BLaER1 treated with 17β-estradiol and CSF1 and Interleukin-3, amounts not matched to agents 10 nM and 100 nM (cell line): ENCODE results near the gene PLPP1.
A peak's percentile ranks its signal among the peaks of the same experiment; 100 is the strongest.

Source experiments
- H3K27ac ChIP-seq, 11 experiments: shearing (Covaris generic); formaldehyde crosslinking; 2 replicates each; pipeline ENCODE4 v1.8.1; 2022
- H3K27me3 ChIP-seq, 11 experiments: shearing (Covaris generic); formaldehyde crosslinking; 2 replicates each; pipeline ENCODE4 v1.8.1; 2022
- H3K36me3 ChIP-seq, 11 experiments: shearing (Covaris generic); formaldehyde crosslinking; 2 replicates each; pipeline ENCODE4 v1.8.1; 2022
- H3K4me1 ChIP-seq, 10 experiments: shearing (Covaris generic); formaldehyde crosslinking; 2 replicates each; pipeline ENCODE4 v1.8.1; 2022
- H3K4me2 ChIP-seq, 11 experiments: shearing (Covaris generic); formaldehyde crosslinking; 2 replicates each; pipeline ENCODE4 v1.8.1; 2022
- H3K4me3 ChIP-seq, 10 experiments: shearing (Covaris generic); formaldehyde crosslinking; 2 replicates each; pipeline ENCODE4 v1.8.1; 2022
- H3K9ac ChIP-seq, 11 experiments: shearing (Covaris generic); formaldehyde crosslinking; 2 replicates each; pipeline ENCODE4 v1.8.1; 2022
- H3K9me3 ChIP-seq, 11 experiments: shearing (Covaris generic); formaldehyde crosslinking; replicated peaks in 1 of 11; 2 replicates each; pipeline ENCODE4 v1.8.1; 2022
- H4K20me1 ChIP-seq, 11 experiments: shearing (Covaris generic); formaldehyde crosslinking; 2 replicates each; pipeline ENCODE4 v1.8.1; 2022
- Cebpa-rat ChIP-seq, 11 experiments: shearing (Covaris generic); IDR thresholded peaks; 2 replicates each; pipeline ENCODE4 v1.8.1; 2022

The PLPP1 gene

DNA sequence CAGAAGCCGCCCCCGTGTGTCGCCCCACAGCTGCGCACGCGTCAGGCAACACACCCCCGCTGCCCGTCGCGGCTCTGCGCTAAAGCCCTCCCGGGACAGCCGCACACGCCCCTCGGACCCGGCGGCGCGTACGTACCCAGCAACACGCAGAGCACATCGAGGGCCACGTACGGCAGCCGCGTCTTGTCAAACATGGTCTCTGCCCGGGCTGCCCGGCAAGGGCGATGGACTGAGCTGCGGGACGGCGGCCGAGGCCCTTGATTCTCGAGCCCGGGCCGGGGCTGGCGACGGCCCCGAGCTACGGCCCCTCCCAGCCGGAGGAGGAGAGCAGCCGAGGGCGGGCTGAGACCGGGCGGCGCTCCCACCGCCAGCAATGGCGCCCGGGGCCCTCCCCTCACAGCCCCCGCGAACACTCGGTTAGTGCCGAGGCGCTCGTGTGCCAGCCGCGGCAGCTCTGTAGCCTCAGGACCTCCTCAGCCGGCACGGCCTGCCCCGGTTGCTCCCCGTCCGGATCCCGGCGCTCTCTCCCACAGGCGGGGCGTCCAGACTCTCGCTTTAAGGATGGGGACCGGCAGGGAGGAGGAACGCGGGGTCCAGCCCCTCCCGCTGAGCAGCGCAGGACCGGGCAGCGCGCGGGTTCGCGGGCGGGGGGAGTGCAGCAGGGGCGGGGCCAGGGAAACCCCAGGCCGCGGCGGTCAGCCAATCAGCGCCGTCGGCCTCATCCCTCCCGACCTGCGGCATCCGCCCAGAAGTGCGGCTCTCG lies at the start of gene PLPP1:
Gene PLPP1 (minus strand): TSS at position 529 of the 763 bp plus-strand sequence. CDS start 335 bp downstream, at position 194.
- peak within 1 kb of the TSS; percentile 26 to 87 (median 78); a peak in 21 of 22 replicates for H3K27ac ChIP-seq
- peaks cover 0 to 5% (median 0%) of the 10 kb centered on the region in 11 experiments; a peak in 2 of 22 replicates for H3K27me3 ChIP-seq
- TF ChIP-seq Cebpa-rat (IDR thresholded peaks at IDR 0.05): no peak
- H3K4me1 ChIP-seq: peaks cover 0 to 24% (median 19%) of the 10 kb centered on the region in 10 experiments; a peak in 17 of 20 replicates
- peaks cover 0 to 3% (median 0%) of the 10 kb centered on the region in 11 experiments; a peak in 1 of 22 replicates for H4K20me1 ChIP-seq
- H3K4me3 ChIP-seq: peak within 1 kb of the TSS; percentile 70 to 93 (median 82)
- no peaks in the 10 kb centered on the region for H3K36me3 ChIP-seq
- peak within 1 kb of the TSS; percentile 80 to 97 (median 91) for H3K4me2 ChIP-seq
- peak within 1 kb of the TSS; percentile 79 to 91 (median 85) for H3K9ac ChIP-seq
- H3K9me3 ChIP-seq: no peaks in the 10 kb centered on the region

DNA sequence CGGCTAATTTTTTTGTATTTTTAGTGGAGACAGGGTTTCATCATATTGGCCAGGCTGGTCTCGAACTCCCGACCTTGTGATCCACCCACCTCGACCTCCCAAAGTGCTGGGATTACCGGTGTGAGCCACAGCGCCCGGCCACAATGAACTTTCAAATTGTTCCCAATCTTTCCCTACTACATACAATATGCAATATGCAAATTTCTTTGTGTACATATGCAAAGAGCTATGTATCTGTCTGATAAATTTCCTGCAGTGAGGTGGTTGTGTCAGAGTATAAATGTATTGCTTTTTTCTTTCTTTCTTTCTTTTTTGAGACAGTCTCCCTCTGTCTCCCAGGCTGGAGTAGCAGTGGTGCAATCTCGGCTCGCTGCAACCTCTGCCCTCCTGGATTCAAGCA lies 48.8 kb upstream of the PLPP1 start:
- H3K27ac ChIP-seq: no peak overlapping the region
- no peaks in the 10 kb centered on the region for H3K27me3 ChIP-seq
- H3K36me3 ChIP-seq: no peaks in the 10 kb centered on the region
- no peaks in the 10 kb centered on the region for H4K20me1 ChIP-seq
- H3K4me3 ChIP-seq: no peak overlapping the region
- H3K4me1 ChIP-seq: peaks cover 4 to 12% (median 5%) of the 10 kb centered on the region in 10 experiments; a peak in 9 of 20 replicates
- H3K9ac ChIP-seq: no peak overlapping the region
- no peak overlapping the region for H3K4me2 ChIP-seq
- TF ChIP-seq Cebpa-rat (IDR thresholded peaks at IDR 0.05): no peak
- no peaks in the 10 kb centered on the region for H3K9me3 ChIP-seq

DNA sequence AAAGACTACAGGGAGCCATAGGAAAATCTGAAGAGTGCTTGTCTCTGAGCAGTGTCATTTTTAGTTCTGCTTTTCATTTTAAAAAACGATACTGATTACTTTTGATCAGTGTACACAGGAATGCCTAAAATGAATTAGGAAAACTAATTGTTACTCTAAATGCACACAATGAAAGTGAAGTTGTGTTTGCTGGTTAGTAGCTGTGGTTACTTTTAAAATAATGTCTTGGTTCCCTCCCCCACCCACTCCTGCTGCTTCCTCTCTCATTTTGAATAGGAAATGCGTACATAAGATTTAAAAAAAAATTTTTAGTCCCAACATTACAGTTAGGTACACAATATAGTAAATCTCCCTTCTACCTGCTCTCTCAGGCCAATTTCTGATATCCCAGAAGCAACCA lies 47.5 kb upstream of the PLPP1 start:
- Histone ChIP-seq H3K4me2 (peak overlapping the region in 8 of 11 experiments; percentile 14 to 76 (median 38); a peak in 13 of 22 replicates), H3K9me3 (no peaks in the 10 kb centered on the region), H3K4me1 (peaks cover 4 to 12% (median 5%) of the 10 kb centered on the region in 10 experiments; a peak in 9 of 20 replicates), H3K4me3 (no peak overlapping the region), H4K20me1 (no peaks in the 10 kb centered on the region), H3K27me3 (no peaks in the 10 kb centered on the region), H3K36me3 (no peaks in the 10 kb centered on the region), H3K9ac (peak overlapping the region in 2 of 11 experiments; percentile 5 to 34; a peak in 1 of 22 replicates), H3K27ac (0 out of 22 replicates have a peak overlapping the region, but pooled peaks of 1 of the 11 experiments have one; percentile 5)
- TF ChIP-seq Cebpa-rat (IDR thresholded peaks at IDR 0.05): no peak

DNA sequence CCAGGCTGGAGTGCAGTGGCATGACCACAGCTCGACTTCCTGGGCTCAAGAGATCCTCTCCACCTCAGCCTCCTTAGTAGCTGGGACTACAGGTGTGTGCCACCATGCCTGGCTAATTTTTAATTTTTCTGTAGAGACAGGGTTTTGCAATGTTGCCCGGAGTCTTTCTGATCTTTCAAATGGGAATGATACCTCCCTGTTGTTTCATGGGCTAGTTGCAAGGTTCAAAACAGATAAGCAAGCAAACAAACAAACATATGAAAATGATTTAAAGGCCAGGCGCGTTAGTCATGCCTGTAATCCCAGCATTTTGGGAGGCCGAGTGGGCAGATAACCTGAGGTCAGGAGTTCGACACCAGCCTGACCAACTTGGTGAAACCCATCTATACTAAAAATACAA lies 45.3 kb upstream of the PLPP1 start:
- Histone ChIP-seq H3K4me3 (no peak overlapping the region), H3K27ac (no peak overlapping the region), H3K4me2 (no peak overlapping the region), H3K36me3 (no peaks in the 10 kb centered on the region), H4K20me1 (no peaks in the 10 kb centered on the region), H3K9ac (no peak overlapping the region), H3K27me3 (no peaks in the 10 kb centered on the region), H3K4me1 (peaks cover 4 to 12% (median 5%) of the 10 kb centered on the region in 10 experiments; a peak in 9 of 20 replicates), H3K9me3 (no peaks in the 10 kb centered on the region)
- TF ChIP-seq Cebpa-rat (IDR thresholded peaks at IDR 0.05): no peak

DNA sequence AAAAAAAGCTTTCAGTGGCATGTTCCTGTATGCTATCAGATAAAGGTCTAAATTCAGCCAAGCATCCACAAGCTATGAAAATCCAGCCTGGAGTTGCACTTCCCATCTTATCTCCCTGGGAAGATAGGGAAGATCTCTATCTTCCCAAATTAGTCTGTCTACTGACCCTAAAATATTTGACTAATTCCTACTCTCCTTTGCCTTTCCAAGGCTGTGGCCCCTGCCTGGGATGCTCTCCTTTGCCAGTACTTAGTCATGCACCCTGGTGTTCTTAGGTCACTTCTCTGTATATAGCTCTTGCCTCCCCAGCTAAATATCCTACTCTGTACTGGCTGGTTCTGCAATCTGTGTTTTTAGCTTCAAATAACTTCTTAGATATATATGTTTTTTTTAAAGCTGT lies 44.0 kb upstream of the PLPP1 start:
- no peaks in the 10 kb centered on the region for H3K9me3 ChIP-seq
- no peaks in the 10 kb centered on the region for H4K20me1 ChIP-seq
- no peaks in the 10 kb centered on the region for H3K36me3 ChIP-seq
- H3K27ac ChIP-seq: no peak overlapping the region
- no peak overlapping the region for H3K9ac ChIP-seq
- H3K4me1 ChIP-seq: peaks cover 4 to 12% (median 5%) of the 10 kb centered on the region in 10 experiments; a peak in 9 of 20 replicates
- no peak for TF ChIP-seq Cebpa-rat (IDR thresholded peaks at IDR 0.05)
- H3K27me3 ChIP-seq: no peaks in the 10 kb centered on the region
- H3K4me2 ChIP-seq: no peak overlapping the region
- H3K4me3 ChIP-seq: no peak overlapping the region

DNA sequence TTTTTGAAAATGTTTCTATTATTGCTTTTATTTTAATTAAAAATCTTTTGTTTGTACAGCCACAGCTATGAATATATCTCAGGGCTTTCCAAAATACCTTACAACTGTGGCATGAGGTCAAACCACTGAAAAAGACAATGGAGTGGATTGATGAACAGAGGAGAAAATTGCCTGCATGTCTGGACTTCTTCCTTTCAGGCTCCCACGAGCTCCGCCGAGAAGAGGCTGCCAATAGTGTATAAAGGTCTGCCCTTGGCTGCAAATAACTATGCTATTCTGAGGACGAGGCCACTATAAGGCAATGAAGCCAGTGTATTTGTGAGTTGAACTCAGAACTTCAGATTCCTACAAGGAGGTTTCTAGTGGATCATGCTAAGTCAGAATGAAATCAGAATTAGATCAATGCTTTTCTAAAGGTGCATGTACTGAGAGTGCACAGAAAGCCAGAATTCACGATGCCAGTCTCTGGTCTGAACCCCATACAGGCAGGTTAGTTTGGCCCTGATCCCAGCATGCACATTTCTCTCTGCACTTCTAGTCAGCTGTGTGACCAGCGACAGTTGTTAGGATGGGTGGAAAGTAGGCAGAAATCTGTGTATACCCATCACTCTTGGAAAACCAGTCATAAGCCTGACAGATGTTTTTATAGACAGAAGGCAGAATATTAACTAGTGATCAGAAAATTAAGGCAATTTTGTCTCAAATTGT lies 42.7 kb upstream of the PLPP1 start:
- no peak overlapping the region for H3K9ac ChIP-seq
- no peaks in the 10 kb centered on the region for H3K27me3 ChIP-seq
- H3K4me2 ChIP-seq: no peak overlapping the region
- no peak overlapping the region for H3K4me3 ChIP-seq
- TF ChIP-seq Cebpa-rat (IDR thresholded peaks at IDR 0.05): no peak
- H3K9me3 ChIP-seq: no peaks in the 10 kb centered on the region
- no peaks in the 10 kb centered on the region for H3K36me3 ChIP-seq
- H4K20me1 ChIP-seq: no peaks in the 10 kb centered on the region
- peaks cover 4 to 11% (median 4%) of the 10 kb centered on the region in 10 experiments; a peak in 9 of 20 replicates for H3K4me1 ChIP-seq
- no peak overlapping the region for H3K27ac ChIP-seq

DNA sequence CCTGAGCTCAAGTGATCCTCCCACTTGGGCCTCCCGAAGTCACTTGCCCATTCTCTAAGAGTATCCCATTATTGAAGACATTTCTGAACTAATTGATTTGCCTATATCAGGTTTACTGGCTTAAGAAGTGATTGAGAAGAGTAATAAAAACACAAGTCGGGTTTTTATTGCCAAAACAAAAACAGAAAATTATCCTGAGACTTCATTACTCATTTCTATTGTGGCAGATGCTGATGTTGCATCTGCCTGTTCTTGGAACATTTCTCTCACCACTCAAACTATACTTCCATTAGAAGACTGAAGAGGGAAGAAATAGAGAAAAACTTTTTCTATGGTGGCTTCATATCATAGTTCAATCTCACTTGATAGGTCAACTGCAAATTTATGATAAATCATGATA lies 41.9 kb upstream of the PLPP1 start:
- no peak overlapping the region for H3K4me2 ChIP-seq
- H3K9ac ChIP-seq: no peak overlapping the region
- H3K27me3 ChIP-seq: no peaks in the 10 kb centered on the region
- H3K4me3 ChIP-seq: no peak overlapping the region
- H4K20me1 ChIP-seq: no peaks in the 10 kb centered on the region
- TF ChIP-seq Cebpa-rat (IDR thresholded peaks at IDR 0.05): no peak
- H3K9me3 ChIP-seq: no peaks in the 10 kb centered on the region
- peaks cover 0 to 3% (median 0%) of the 10 kb centered on the region in 10 experiments; a peak in 4 of 20 replicates for H3K4me1 ChIP-seq
- H3K27ac ChIP-seq: no peak overlapping the region
- H3K36me3 ChIP-seq: no peaks in the 10 kb centered on the region

DNA sequence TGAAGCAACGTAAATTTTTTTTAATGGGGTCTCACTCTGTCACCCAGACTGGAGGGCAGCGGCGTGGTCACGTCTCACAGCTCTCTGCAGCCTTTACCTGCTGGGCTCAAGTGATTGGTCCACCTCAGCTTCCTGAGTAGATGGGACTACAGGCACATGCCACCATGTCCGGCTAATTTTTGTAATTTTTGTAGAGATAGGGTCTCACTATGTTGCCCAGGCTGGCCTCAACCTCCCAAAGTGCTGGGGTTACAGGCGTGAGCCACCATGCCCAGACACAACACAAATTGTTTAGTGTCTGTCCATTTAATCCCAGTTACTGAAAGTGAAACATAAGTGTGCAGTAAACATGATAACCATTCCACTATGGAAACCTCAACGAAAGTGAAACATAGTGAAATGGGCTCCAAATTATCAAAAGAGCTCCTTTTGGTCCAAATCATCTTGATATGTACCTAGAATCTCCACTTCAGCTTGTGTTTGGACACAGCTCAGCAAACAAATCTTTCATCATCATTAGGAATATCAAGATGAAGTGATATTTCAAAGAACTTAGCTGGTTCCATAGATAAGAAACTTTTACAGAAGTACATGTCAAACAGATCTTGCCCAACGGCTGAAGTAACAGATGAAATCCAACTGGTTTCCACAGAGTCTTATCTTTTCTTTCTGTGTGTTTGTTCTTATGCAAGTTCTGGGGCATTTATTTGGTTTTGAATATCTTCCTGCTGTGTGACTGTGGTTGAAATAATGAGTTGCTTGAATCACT lies 41.2 kb upstream of the PLPP1 start:
- H3K9me3 ChIP-seq: no peaks in the 10 kb centered on the region

DNA sequence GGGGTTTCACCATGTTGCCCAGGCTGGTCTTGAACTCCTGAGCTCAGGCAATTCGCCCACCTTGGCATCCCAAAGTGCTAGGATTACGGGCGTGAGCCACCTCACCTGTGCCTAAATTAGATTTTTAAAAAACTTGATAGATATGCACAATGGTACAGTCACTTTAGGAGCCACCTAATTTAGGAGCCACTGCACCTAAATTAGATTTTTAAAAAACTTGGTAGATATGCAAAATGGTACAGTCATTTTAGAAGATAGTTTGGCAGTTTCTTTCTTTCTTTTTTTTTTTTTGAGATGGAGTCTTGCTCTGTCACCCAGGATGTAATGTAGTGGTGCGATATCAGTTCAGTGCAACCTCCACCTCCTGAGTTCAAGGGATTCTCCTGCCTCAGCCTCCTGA lies 37.8 kb upstream of the PLPP1 start:
- no peaks in the 10 kb centered on the region for H3K4me1 ChIP-seq
- H3K9me3 ChIP-seq: no peaks in the 10 kb centered on the region
- H3K9ac ChIP-seq: no peak overlapping the region
- no peak overlapping the region for H3K4me3 ChIP-seq
- TF ChIP-seq Cebpa-rat (IDR thresholded peaks at IDR 0.05): no peak
- H3K27me3 ChIP-seq: no peaks in the 10 kb centered on the region
- no peak overlapping the region for H3K27ac ChIP-seq
- no peaks in the 10 kb centered on the region for H4K20me1 ChIP-seq
- no peaks in the 10 kb centered on the region for H3K36me3 ChIP-seq
- H3K4me2 ChIP-seq: no peak overlapping the region

More for the DNA sequence above, 41.2 kb upstream of the PLPP1 start:
- Histone ChIP-seq H3K27ac (no peak overlapping the region), H3K27me3 (no peaks in the 10 kb centered on the region), H3K4me2 (no peak overlapping the region), H3K4me1 (no peaks in the 10 kb centered on the region), H3K36me3 (no peaks in the 10 kb centered on the region), H4K20me1 (no peaks in the 10 kb centered on the region), H3K9ac (no peak overlapping the region), H3K4me3 (no peak overlapping the region)
- no peak for TF ChIP-seq Cebpa-rat (IDR thresholded peaks at IDR 0.05)
